K562 (cell line): Measurements from ENCODE around the gene SRGAP3. TPM values are rescaled to one million over a fixed set of nuclear protein-coding genes. Genes with fewer than 3 reads are reported as not detected.

Source experiments
- MAFK ChIP-seq: IDR thresholded peaks from 2 replicates; pipeline ENCODE4 v1.6.1; 2011; ENCODE audit warnings: low read length, improper control_type of control experiment
- SAP30 ChIP-seq: fragments of 200-600 bp; sonication (generic); IDR thresholded peaks from 2 replicates; pipeline ENCODE4 v1.6.1; 2012; ENCODE audit warnings: borderline replicate concordance, low read depth, mild to moderate bottlenecking, moderate library complexity, low read length, control low read depth, inconsistent platforms; ENCODE audit not compliant: insufficient read depth, poor library complexity, severe bottlenecking
- polyA plus RNA-seq, 8 experiments: library from polyadenylated mRNA; depleted of rRNA in 4 of 8; stranded (reverse) in 5 of 8; unstranded in 3 of 8; fragments of >200 nt; fragmentation: Nextera tagmentation in 2 of 8; fragmentation: Illumina TruSeq in 1 of 8; extraction: Ambion mirVana in 2 of 8; extraction: Trizol in 1 of 8; gene quantifications; 2 replicates each; pipeline versions ENCODE4 v1.2.1 to v1.2.3, GENCODE V29; 2011 to 2014; ENCODE audit warnings: inconsistent platforms in 1 of 8, missing spikeins in 1 of 8
- total RNA-seq, 7 experiments: library from RNA; depleted of rRNA in 6 of 7; stranded (reverse); fragments of >200 nt in 6 of 7; fragmentation: Illumina TruSeq in 2 of 7; extraction: Trizol in 2 of 7; gene quantifications; 2 replicates each; pipeline versions ENCODE4 v1.2.1 to v1.2.3, GENCODE V29; 2011 to 2021; ENCODE audit warnings: low replicate concordance in 1 of 7
- TF ChIP-seq, protein P1 (sequence below), 2 experiments: fragments of 450-650 bp; formaldehyde crosslinking in 1 of 2; IDR thresholded peaks; 2 replicates each; pipeline versions ENCODE4 v1.4.0 to v1.6.1; 2014 to 2020; ENCODE audit warnings: mild to moderate bottlenecking in 2 of 2, borderline replicate concordance in 1 of 2, low read depth in 1 of 2
- TF ChIP-seq, protein P2 (sequence below): fragments of 250-450 bp; sonication (Bioruptor Pico); IDR thresholded peaks from 2 replicates; pipeline ENCODE4 v1.5.0; 2021

SRGAP3 gene
- total and polyA plus RNA-seq, 9 of the 15 experiments (the other 6 are each of a cell fraction or from before 2014, with no cell fraction given) = 0.11 to 0.85 (median 0.35) TPM; not detected in 2

DNA sequence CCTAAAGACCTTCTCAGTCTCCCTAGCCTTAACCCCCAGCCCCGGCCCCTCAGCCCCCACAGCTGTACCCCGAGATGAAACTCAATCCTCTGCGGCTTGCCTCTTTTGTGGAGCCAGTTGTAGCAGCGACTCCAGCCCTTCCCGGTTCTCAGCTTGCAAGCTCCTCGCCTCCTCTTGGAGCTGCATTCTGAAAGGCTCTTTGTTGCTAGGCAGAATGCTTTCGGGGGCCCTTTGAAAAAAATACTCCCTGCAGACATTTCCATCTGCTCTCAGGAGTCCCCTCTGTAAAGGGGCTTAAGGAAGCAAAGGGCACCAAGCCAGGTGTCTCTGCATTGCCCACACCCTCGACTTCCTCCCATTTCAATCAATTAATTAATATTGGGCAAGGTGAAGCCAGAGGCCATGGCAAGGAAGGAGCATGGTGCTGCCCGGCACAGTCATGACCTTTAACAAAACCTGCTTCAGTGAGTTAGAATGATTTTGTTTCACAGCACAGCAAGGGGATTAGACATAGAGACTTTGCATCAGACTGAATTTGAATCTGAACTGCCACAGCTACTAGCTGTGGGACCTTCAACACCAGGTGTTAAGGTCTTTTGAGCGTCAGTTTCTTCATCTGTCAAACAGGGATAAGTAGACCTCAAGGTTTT is 65.5 kb downstream of the SRGAP3 start (continued):
- TF ChIP-seq, protein P1, sequence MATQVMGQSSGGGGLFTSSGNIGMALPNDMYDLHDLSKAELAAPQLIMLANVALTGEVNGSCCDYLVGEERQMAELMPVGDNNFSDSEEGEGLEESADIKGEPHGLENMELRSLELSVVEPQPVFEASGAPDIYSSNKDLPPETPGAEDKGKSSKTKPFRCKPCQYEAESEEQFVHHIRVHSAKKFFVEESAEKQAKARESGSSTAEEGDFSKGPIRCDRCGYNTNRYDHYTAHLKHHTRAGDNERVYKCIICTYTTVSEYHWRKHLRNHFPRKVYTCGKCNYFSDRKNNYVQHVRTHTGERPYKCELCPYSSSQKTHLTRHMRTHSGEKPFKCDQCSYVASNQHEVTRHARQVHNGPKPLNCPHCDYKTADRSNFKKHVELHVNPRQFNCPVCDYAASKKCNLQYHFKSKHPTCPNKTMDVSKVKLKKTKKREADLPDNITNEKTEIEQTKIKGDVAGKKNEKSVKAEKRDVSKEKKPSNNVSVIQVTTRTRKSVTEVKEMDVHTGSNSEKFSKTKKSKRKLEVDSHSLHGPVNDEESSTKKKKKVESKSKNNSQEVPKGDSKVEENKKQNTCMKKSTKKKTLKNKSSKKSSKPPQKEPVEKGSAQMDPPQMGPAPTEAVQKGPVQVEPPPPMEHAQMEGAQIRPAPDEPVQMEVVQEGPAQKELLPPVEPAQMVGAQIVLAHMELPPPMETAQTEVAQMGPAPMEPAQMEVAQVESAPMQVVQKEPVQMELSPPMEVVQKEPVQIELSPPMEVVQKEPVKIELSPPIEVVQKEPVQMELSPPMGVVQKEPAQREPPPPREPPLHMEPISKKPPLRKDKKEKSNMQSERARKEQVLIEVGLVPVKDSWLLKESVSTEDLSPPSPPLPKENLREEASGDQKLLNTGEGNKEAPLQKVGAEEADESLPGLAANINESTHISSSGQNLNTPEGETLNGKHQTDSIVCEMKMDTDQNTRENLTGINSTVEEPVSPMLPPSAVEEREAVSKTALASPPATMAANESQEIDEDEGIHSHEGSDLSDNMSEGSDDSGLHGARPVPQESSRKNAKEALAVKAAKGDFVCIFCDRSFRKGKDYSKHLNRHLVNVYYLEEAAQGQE (IDR thresholded peaks at IDR 0.05; ENCODE audit: borderline replicate concordance) = no peak
- TF ChIP-seq, protein P1 (CRISPR knock-in tag; IDR thresholded peaks at IDR 0.05; ENCODE audit: low read depth) = no peak
- TF ChIP-seq SAP30 (no peak), MAFK (no peak)
- TF ChIP-seq, protein P2, sequence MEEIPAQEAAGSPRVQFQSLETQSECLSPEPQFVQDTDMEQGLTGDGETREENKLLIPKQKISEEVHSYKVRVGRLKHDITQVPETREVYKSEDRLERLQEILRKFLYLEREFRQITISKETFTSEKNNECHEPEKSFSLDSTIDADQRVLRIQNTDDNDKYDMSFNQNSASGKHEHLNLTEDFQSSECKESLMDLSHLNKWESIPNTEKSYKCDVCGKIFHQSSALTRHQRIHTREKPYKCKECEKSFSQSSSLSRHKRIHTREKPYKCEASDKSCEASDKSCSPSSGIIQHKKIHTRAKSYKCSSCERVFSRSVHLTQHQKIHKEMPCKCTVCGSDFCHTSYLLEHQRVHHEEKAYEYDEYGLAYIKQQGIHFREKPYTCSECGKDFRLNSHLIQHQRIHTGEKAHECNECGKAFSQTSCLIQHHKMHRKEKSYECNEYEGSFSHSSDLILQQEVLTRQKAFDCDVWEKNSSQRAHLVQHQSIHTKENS (CRISPR knock-in tag) = no peak
